Gastrocnemius medialis (tissue), 4 donors: Measurements from ENCODE around the gene RASGRP3. TPM values are rescaled to one million over a fixed set of nuclear protein-coding genes. Genes with fewer than 3 reads are reported as not detected.

Experiments used
- ATAC-seq, 2 donors: fragments of 150-250 bp; one replicate each; pipeline ENCODE4 v1.9.1; 2016
- DNase-seq, 2 donors: peaks; one replicate each; pipeline ENCODE4 v3.0.0-alpha.2; 2019
- H3K27ac ChIP-seq, 4 donors: fragments of 200-600 bp; sonication (generic); 1 replicate in 1 of 4; 2 replicates in 3 of 4; pipeline ENCODE4 v1.5.1; 2016 to 2018; ENCODE audit warnings: mild to moderate bottlenecking in 2 of 4, moderate library complexity in 1 of 4
- H3K27me3 ChIP-seq, 3 donors: fragments of 200-600 bp; sonication (generic) in 2 of 3; 1 replicate in 1 of 3; 2 replicates in 2 of 3; pipeline versions ENCODE4 v1.5.1 to v1.6.0; 2016 to 2019; ENCODE audit warnings: mild to moderate bottlenecking in 1 of 3, moderate library complexity in 1 of 3
- H3K36me3 ChIP-seq, 2 donors: fragments of 200-600 bp; sonication (generic) in 1 of 2; one replicate each; pipeline ENCODE4 v1.5.1; 2017 to 2018
- H3K4me1 ChIP-seq, 2 donors: fragments of 200-600 bp; sonication (generic) in 1 of 2; one replicate each; pipeline ENCODE4 v1.5.1; 2016 to 2017; ENCODE audit warnings: mild to moderate bottlenecking in 2 of 2
- H3K4me3 ChIP-seq, 4 donors: fragments of 200-600 bp; sonication (generic) in 3 of 4; 1 replicate in 1 of 4; 2 replicates in 3 of 4; pipeline ENCODE4 v1.5.1; 2016 to 2019; ENCODE audit warnings: mild to moderate bottlenecking in 2 of 4
- H3K9me3 ChIP-seq, 3 donors: fragments of 200-600 bp; sonication (generic) in 2 of 3; 1 replicate in 1 of 3; 2 replicates in 2 of 3; pipeline ENCODE4 v1.5.1; 2016 to 2019
- CTCF ChIP-seq, 5 experiments: fragments of 450-650 bp in 3 of 5; fragments of 200-600 bp in 2 of 5; sonication (generic) in 2 of 5; IDR thresholded peaks in 4 of 5; conservative IDR thresholded peaks in 1 of 5; 1 replicate in 4 of 5; 2 replicates in 1 of 5; pipeline ENCODE4 v1.5.1; 2016 to 2019; ENCODE audit warnings: antibody characterized with exemption in 5 of 5, mild to moderate bottlenecking in 3 of 5, moderate library complexity in 3 of 5
- POLR2A ChIP-seq, 2 donors: fragments of 450-650 bp; IDR thresholded peaks; one replicate each; pipeline ENCODE4 v1.6.1; 2017; ENCODE audit warnings: antibody characterized with exemption in 2 of 2, mild to moderate bottlenecking in 2 of 2, moderate library complexity in 2 of 2
- in situ Hi-C, 4 donors: fragments of 200-750 bp; cut with MboI; loops; one replicate each; pipeline versions ENCODE4 v1.15.0 to v1.8.0; 2017; ENCODE audit warnings: low sequenced_read_pairs in 4 of 4
- intact Hi-C: fragments of 100-400 bp; cut with DNase I; formaldehyde crosslinking; loops from one replicate; pipeline ENCODE4 v1.15.1; 2023; ENCODE audit warnings: low total_unique reads
- total RNA-seq, 4 donors: library from RNA; depleted of rRNA; stranded (reverse); fragments of >200 nt; gene quantifications; one replicate each; pipeline versions ENCODE4 v1.1.0 to v1.2.3, GENCODE V29; 2016

The RASGRP3 gene
- total RNA-seq, 4 donors from 2014 or later: 10.0 to 22.5 (median 12.1) TPM

- Histone ChIP-seq H3K36me3 (peaks cover 0 to 47% of the 10 kb centered on the region in 2 donors), H3K4me3 (no peak overlapping the region), H3K27ac (no peak overlapping the region), H3K27me3 (no peaks in the 10 kb centered on the region), H3K9me3 (no peaks in the 10 kb centered on the region), H3K4me1 (peaks cover 15 to 31% of the 10 kb centered on the region in 2 donors)
- in situ Hi-C loops (loop anchor here (25.0 kb wide), 4 partner anchors 183 to 833 kb away; no protein-coding TSS in a partner anchor), intact Hi-C loops (loop anchor here (5.0 to 10.0 kb wide), 2 partner anchors 118 to 461 kb away; partner anchors contain the start of gene RASGRP3)
- no peak for ATAC-seq
- DNase-seq: no peak
- no peak for TF ChIP-seq CTCF (IDR thresholded peaks at IDR 0.05 in 4 of 5, conservative IDR thresholded peaks at IDR 0.05 in 1 of 5)
- TF ChIP-seq POLR2A (IDR thresholded peaks at IDR 0.05): no peak
Measured at GRCh38 chr2:33595385-33595784, 118.9 kb downstream of the RASGRP3 start.

GRCh38 chr2:33597026-33597425, 120.6 kb downstream of the RASGRP3 start:
- intact Hi-C loops: loop anchor here (5.0 to 10.0 kb wide), 2 partner anchors 120 to 462 kb away; partner anchors contain the start of gene RASGRP3

GRCh38 chr2:33598561-33599174, 122.2 kb downstream of the RASGRP3 start:
- no peak for TF ChIP-seq POLR2A (IDR thresholded peaks at IDR 0.05)
- TF ChIP-seq CTCF (IDR thresholded peaks at IDR 0.05 in 4 of 5, conservative IDR thresholded peaks at IDR 0.05 in 1 of 5): no peak
- in situ Hi-C loops (loop anchor here (25.0 kb wide), 4 partner anchors 186 to 836 kb away; no protein-coding TSS in a partner anchor), intact Hi-C loops (loop anchor here (1.0 to 10.0 kb wide), 3 partner anchors 121 to 464 kb away; partner anchors contain the start of gene RASGRP3)
- peaks cover 15 to 28% of the 10 kb centered on the region in 2 donors for H3K4me1 ChIP-seq
- no peaks in the 10 kb centered on the region for H3K27me3 ChIP-seq
- ATAC-seq (peak; percentile 28 to 46), DNase-seq (peak; percentile 9 to 54)
- peak overlapping the region; percentile 89 to 99 (median 96) for H3K4me3 ChIP-seq
- H3K27ac ChIP-seq: peak overlapping the region; percentile 95 to 98 (median 96)
- H3K36me3 ChIP-seq: peaks cover 0 to 21% of the 10 kb centered on the region in 2 donors
- no peaks in the 10 kb centered on the region for H3K9me3 ChIP-seq

More at GRCh38 chr2:33597026-33597425, 120.6 kb downstream of the RASGRP3 start:
- in situ Hi-C loops: loop anchor here (25.0 kb wide), 4 partner anchors 185 to 835 kb away; no protein-coding TSS in a partner anchor
- Histone ChIP-seq H3K4me3 (peak overlapping the region in 1 of 4 donors; percentile 98), H3K4me1 (peaks cover 15 to 28% of the 10 kb centered on the region in 2 donors), H3K9me3 (no peaks in the 10 kb centered on the region), H3K27ac (peak overlapping the region in 2 of 4 donors; percentile 96 to 97), H3K36me3 (peaks cover 0 to 36% of the 10 kb centered on the region in 2 donors), H3K27me3 (no peaks in the 10 kb centered on the region)
- DNase-seq (no peak), ATAC-seq (no peak)
- TF ChIP-seq CTCF (IDR thresholded peaks at IDR 0.05 in 4 of 5, conservative IDR thresholded peaks at IDR 0.05 in 1 of 5) (no peak), POLR2A (IDR thresholded peaks at IDR 0.05) (no peak)

- Histone ChIP-seq H3K9me3 (no peaks in the 10 kb centered on the region), H3K4me3 (peak within 1 kb of the TSS; percentile 89 to 99 (median 96)), H3K27ac (peak within 1 kb of the TSS; percentile 95 to 98 (median 96)), H3K4me1 (peaks cover 15 to 28% of the 10 kb centered on the region in 2 donors), H3K36me3 (peaks cover 0 to 15% of the 10 kb centered on the region in 2 donors), H3K27me3 (no peaks in the 10 kb centered on the region)
- peak; percentile 73 to 78 for TF ChIP-seq POLR2A (IDR thresholded peaks at IDR 0.05)
- TF ChIP-seq CTCF (IDR thresholded peaks at IDR 0.05 in 4 of 5, conservative IDR thresholded peaks at IDR 0.05 in 1 of 5): peak in 2 of 5 experiments; percentile 9 to 35
- ATAC-seq: peak; percentile 93 to 95
- in situ Hi-C loops: loop anchor here (25.0 kb wide), 4 partner anchors 187 to 837 kb away; no protein-coding TSS in a partner anchor
- peak; percentile 99 for DNase-seq
- intact Hi-C loops: loop anchor here (1.0 to 10.0 kb wide), 3 partner anchors 122 to 465 kb away; partner anchors contain the start of gene RASGRP3
Measured at GRCh38 chr2:33599175-33599942, 122.9 kb downstream of the RASGRP3 start, which contains the start of gene FAM98A. TSS of gene FAM98A (minus strand) at chr2:33599299. CDS start at chr2:33599221, 78 bp downstream.
